ENCODE measurements around the gene MAPKAPK3.

The MAPKAPK3 gene

DNA sequence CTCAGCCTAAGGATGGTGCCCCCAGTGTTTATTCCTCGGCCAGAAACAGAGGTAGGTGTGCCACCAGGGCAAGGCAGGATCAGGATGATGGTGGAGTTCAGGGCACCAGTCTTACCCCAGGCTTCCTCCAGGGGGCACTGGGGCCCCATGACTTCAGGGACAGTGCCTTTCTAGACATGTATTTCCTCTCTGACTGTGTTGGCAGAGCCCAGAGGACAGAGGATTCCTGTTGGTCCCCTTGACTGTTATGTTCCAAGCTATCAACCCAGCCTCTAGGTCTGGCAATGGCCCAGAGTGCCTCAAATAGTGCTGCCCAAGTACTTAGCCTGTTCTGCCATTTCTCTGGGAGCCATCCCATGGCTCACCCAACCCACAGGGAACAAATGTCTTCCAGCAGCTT lies 44.8 kb upstream of the MAPKAPK3 start:
- in situ Hi-C loops (cut with MboI; ENCODE audit: low sequenced_read_pairs, unreplicated experiment), result loop anchor here (5.0 kb wide), 1 partner anchor 40 kb away; the partner anchor contains the start of gene CISH
- TF ChIP-seq, protein P1, sequence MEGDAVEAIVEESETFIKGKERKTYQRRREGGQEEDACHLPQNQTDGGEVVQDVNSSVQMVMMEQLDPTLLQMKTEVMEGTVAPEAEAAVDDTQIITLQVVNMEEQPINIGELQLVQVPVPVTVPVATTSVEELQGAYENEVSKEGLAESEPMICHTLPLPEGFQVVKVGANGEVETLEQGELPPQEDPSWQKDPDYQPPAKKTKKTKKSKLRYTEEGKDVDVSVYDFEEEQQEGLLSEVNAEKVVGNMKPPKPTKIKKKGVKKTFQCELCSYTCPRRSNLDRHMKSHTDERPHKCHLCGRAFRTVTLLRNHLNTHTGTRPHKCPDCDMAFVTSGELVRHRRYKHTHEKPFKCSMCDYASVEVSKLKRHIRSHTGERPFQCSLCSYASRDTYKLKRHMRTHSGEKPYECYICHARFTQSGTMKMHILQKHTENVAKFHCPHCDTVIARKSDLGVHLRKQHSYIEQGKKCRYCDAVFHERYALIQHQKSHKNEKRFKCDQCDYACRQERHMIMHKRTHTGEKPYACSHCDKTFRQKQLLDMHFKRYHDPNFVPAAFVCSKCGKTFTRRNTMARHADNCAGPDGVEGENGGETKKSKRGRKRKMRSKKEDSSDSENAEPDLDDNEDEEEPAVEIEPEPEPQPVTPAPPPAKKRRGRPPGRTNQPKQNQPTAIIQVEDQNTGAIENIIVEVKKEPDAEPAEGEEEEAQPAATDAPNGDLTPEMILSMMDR (IDR thresholded peaks at IDR 0.05; ENCODE audit: borderline replicate concordance, control extremely low read depth, extremely low read depth, insufficient read depth, missing control alignments), result peak; percentile 83
- DNase-seq (ENCODE audit: low spot score), result peak; percentile 80

DNA sequence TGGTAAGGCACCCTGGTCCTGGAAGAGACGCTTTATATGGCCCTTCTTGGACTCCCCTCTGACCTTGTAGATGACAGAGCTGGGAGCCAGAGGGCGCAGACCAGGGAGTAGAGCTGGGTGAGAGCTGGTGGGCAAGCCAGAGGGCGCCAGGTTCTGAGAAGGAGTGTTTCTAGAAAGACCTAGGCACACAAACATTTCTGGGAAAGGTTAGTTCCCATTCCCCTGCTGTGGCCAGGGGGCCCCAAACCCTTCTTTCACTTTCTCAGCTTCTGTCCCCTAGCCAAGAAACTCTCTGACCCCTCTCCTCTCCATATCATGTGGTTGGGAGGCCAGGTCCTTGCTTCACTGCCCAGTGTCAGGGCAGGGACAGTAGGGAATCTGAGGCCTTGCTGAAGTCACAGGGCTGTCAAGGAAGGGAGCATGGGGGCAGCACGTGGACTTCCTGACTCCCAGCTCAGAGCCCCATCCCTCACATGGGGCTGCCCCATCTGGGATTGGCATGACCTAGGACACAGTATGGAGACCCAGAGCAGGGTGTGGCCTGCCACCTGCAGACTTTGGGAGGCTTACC lies 44.1 kb upstream of the MAPKAPK3 start:
- no peak for DNase-seq (ENCODE audit: low spot score)
- in situ Hi-C loops (cut with MboI; ENCODE audit: low sequenced_read_pairs, unreplicated experiment), result loop anchor here (5.0 kb wide), 1 partner anchor 39 kb away; the partner anchor contains the start of gene CISH
- TF ChIP-seq, protein P1 (IDR thresholded peaks at IDR 0.05; ENCODE audit: borderline replicate concordance, control extremely low read depth, extremely low read depth, insufficient read depth, missing control alignments), result no peak

DNA sequence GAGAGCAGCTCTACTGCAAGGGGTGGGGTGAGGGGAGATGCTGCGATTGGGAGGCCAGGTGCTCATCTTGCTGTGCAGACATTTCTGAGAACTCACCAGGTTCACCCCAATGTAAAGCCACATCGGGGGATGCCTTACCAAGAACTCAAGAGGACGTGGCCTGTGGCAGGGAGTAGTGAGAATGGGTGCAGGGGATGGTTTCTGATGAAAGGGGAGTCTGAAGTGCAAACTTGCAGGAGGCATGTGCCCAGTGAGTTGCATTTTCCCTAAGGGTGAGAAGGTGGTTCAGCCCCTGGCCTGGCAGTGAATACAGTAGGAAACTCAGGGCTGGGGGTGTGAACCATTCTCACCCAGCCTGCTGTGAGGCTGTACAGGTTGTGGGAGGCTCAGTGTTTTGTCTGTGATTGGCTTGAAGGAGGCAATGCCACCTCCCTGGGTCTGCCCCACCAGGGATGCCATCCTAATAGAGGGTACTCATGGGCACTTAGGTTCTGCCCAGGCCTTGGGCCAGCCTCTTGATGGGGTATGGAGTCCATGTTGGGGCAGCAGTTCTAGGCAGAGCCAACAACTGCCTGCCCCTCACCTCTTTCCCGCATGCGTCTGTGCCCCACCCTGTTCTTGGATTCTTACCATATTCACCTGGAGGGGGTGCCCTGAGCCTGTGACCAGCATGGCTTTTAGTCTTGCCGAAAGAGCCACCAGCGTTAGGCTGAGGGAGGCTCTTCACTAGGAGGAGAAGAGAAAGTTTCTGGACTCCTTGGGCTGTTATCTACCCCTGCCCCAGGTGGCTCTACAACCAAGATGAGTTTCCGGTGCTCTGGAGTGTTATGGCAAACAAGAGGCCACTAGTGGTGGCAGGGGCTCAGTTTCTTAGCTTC lies 43.1 kb upstream of the MAPKAPK3 start:
- DNase-seq (ENCODE audit: low spot score), result no peak
- TF ChIP-seq, protein P1 (IDR thresholded peaks at IDR 0.05; ENCODE audit: borderline replicate concordance, control extremely low read depth, extremely low read depth, insufficient read depth, missing control alignments), result no peak
- in situ Hi-C loops (cut with MboI; ENCODE audit: low sequenced_read_pairs, unreplicated experiment), result loop anchor here (5.0 kb wide), 1 partner anchor 38 kb away; the partner anchor contains the start of gene CISH

DNA sequence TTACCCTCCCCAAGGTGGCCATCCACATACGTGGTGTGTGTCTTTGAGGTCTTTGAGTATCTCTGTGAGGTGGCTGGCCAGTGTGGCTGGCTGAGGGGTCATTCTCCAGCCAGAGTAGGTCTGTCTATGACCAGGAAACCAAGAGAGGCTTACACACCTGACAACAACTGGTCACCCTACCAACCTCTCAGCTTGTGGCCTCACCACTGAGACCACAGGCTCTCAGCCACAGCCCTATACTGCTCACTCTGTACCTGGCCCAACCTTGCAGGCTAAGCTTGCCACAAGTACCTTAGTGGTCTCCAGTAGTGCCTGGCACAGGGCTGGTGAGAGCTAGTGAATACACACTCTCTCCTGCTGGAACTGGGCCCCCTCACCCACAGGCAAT lies 42.5 kb upstream of the MAPKAPK3 start:
- TF ChIP-seq, protein P1 (IDR thresholded peaks at IDR 0.05; ENCODE audit: borderline replicate concordance, control extremely low read depth, extremely low read depth, insufficient read depth, missing control alignments), result no peak
- in situ Hi-C loops (cut with MboI; ENCODE audit: low sequenced_read_pairs, unreplicated experiment), result loop anchor here (5.0 kb wide), 1 partner anchor 38 kb away; the partner anchor contains the start of gene CISH
- DNase-seq (ENCODE audit: low spot score), result no peak

DNA sequence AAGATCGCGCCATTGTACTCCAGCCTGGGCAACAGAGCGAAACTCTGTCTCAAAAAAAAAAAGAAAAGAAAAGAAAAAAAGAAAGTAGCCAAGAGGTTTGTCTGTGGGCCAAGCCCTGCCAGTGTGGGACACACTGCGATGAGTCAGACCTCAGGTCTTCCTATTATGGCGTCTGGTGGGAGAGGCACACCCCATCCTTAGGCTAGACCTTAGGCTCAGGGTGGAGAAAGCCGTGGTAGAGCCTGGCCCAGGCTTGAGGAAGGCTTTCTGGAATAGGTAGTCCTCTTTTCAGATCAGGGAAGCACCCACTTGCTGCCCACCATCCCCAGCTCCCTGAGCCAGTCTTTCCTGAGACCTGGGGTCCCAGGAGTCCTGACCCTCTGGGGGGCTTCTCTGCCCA lies 41.6 kb upstream of the MAPKAPK3 start:
- no peak for DNase-seq (ENCODE audit: low spot score)

DNA sequence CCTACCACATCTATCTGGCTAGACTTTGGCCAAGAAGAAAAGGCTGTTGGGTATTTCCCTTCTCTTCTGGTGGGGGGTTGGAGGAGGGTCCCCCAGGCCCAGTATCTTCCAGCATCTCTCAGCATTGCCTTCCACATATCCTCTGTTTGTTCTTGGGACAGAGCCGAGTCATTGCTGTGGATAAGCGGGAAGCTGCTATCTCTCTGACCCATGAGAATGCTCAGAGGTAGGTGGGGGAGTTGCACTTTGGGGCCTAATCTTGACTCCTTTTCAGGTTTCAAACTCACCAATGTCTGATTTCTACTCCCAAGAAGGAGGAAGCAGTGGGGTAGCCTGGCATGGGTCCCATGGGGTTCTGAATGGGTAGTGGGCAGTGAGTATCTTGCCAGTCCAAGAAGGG lies 39.6 kb upstream of the MAPKAPK3 start:
- in situ Hi-C loops (cut with MboI; ENCODE audit: low sequenced_read_pairs, unreplicated experiment), result no loop called here
- DNase-seq (ENCODE audit: low spot score), result no peak
- TF ChIP-seq, protein P1 (IDR thresholded peaks at IDR 0.05; ENCODE audit: borderline replicate concordance, control extremely low read depth, extremely low read depth, insufficient read depth, missing control alignments), result no peak

More for the DNA sequence above, 41.6 kb upstream of the MAPKAPK3 start:
- in situ Hi-C loops (cut with MboI; ENCODE audit: low sequenced_read_pairs, unreplicated experiment), result no loop called here
- TF ChIP-seq, protein P1 (IDR thresholded peaks at IDR 0.05; ENCODE audit: borderline replicate concordance, control extremely low read depth, extremely low read depth, insufficient read depth, missing control alignments), result no peak
